Effector memory CD4-positive, alpha-beta T cell (primary cell): Measurements from ENCODE around the gene NXPH4.
A peak's percentile ranks its signal among the peaks of the same experiment; 100 is the strongest.

Experiments
- DNase-seq, 3 donors: peaks; one replicate each; pipeline ENCODE4 v3.0.0-alpha.2; 2020
- H3K27ac ChIP-seq: 2 replicates; pipeline ENCODE4 v1.7.0; 2013; ENCODE audit warnings: mild to moderate bottlenecking, low read length, moderate library complexity; ENCODE audit not compliant: insufficient read depth, poor library complexity, severe bottlenecking
- H3K27me3 ChIP-seq: replicated peaks from 2 replicates; pipeline ENCODE4 v1.7.0; 2013; ENCODE audit warnings: mild to moderate bottlenecking, low read length; ENCODE audit not compliant: insufficient read depth, control insufficient read depth, poor library complexity, severe bottlenecking
- H3K36me3 ChIP-seq: 2 replicates; pipeline ENCODE4 v1.7.0; 2013; ENCODE audit warnings: mild to moderate bottlenecking, low read length, moderate library complexity; ENCODE audit not compliant: control insufficient read depth, insufficient read depth
- H3K4me1 ChIP-seq: 2 replicates; pipeline ENCODE4 v1.7.0; 2013; ENCODE audit warnings: low read length, mild to moderate bottlenecking; ENCODE audit not compliant: control insufficient read depth, insufficient read depth, poor library complexity, severe bottlenecking
- H3K4me3 ChIP-seq: 2 replicates; pipeline ENCODE4 v1.7.0; 2013; ENCODE audit warnings: low read length, low read depth, mild to moderate bottlenecking; ENCODE audit not compliant: insufficient read depth, poor library complexity, severe bottlenecking
- H3K9me3 ChIP-seq: 2 replicates; pipeline ENCODE4 v1.7.0; 2013; ENCODE audit warnings: mild to moderate bottlenecking, low read length, moderate library complexity; ENCODE audit not compliant: control insufficient read depth

The NXPH4 gene

GRCh38 chr12:57236925-57237595 is 20.5 kb downstream of the NXPH4 start:
- no peaks in the 10 kb centered on the region for H3K9me3 ChIP-seq
- H3K4me3 ChIP-seq: no peak overlapping the region
- peaks cover 23% of the 10 kb centered on the region for H3K27me3 ChIP-seq
- peaks cover 23% of the 10 kb centered on the region for H3K36me3 ChIP-seq
- H3K27ac ChIP-seq: no peak overlapping the region
- peaks cover 55% of the 10 kb centered on the region for H3K4me1 ChIP-seq
- no peak for DNase-seq

- H3K9me3 ChIP-seq: no peaks in the 10 kb centered on the region
- peaks cover 27% of the 10 kb centered on the region for H3K27me3 ChIP-seq
- no peak overlapping the region for H3K4me3 ChIP-seq
- no peak overlapping the region for H3K27ac ChIP-seq
- DNase-seq: no peak
- peaks cover 18% of the 10 kb centered on the region for H3K36me3 ChIP-seq
- peaks cover 60% of the 10 kb centered on the region for H3K4me1 ChIP-seq
These were observed 21.0 kb downstream of the NXPH4 start for GRCh38 chr12:57237596-57237931.

- Histone ChIP-seq H3K4me3 (peak overlapping the region; percentile 83), H3K9me3 (no peaks in the 10 kb centered on the region), H3K27ac (no peak overlapping the region), H3K27me3 (peaks cover 33% of the 10 kb centered on the region), H3K36me3 (peaks cover 11% of the 10 kb centered on the region), H3K4me1 (peaks cover 66% of the 10 kb centered on the region)
- DNase-seq: no peak
These were observed 21.6 kb downstream of the NXPH4 start for GRCh38 chr12:57237932-57238853.

- H3K9me3 ChIP-seq: no peaks in the 10 kb centered on the region
- H3K4me3 ChIP-seq: peak overlapping the region; percentile 83
- peaks cover 74% of the 10 kb centered on the region for H3K4me1 ChIP-seq
- H3K36me3 ChIP-seq: peaks cover 3% of the 10 kb centered on the region
- H3K27me3 ChIP-seq: peaks cover 38% of the 10 kb centered on the region
- H3K27ac ChIP-seq: no peak overlapping the region
- peak; percentile 69 to 80 (median 77) for DNase-seq
These were observed 22.4 kb downstream of the NXPH4 start for GRCh38 chr12:57238854-57239554.

- DNase-seq: no peak
- Histone ChIP-seq H3K36me3 (no peaks in the 10 kb centered on the region), H3K9me3 (no peaks in the 10 kb centered on the region), H3K4me1 (peaks cover 74% of the 10 kb centered on the region), H3K4me3 (peak overlapping the region; percentile 83), H3K27ac (no peak overlapping the region), H3K27me3 (peaks cover 44% of the 10 kb centered on the region)
These were observed 23.0 kb downstream of the NXPH4 start for GRCh38 chr12:57239587-57240065.

- peak overlapping the region; percentile 83 for H3K4me3 ChIP-seq
- DNase-seq: peak; percentile 54 to 57 (median 56)
- peaks cover 72% of the 10 kb centered on the region for H3K4me1 ChIP-seq
- peaks cover 44% of the 10 kb centered on the region for H3K27me3 ChIP-seq
- no peaks in the 10 kb centered on the region for H3K9me3 ChIP-seq
- no peaks in the 10 kb centered on the region for H3K36me3 ChIP-seq
- no peak overlapping the region for H3K27ac ChIP-seq
These were observed 23.7 kb downstream of the NXPH4 start for GRCh38 chr12:57240066-57240921.

- Histone ChIP-seq H3K9me3 (no peaks in the 10 kb centered on the region), H3K4me1 (peaks cover 72% of the 10 kb centered on the region), H3K4me3 (peak overlapping the region; percentile 83), H3K36me3 (no peaks in the 10 kb centered on the region), H3K27me3 (peaks cover 44% of the 10 kb centered on the region), H3K27ac (no peak overlapping the region)
- DNase-seq: no peak
These were observed 24.4 kb downstream of the NXPH4 start for GRCh38 chr12:57240926-57241401.

GRCh38 chr12:57241402-57242310 is 25.1 kb downstream of the NXPH4 start:
- peaks cover 44% of the 10 kb centered on the region for H3K27me3 ChIP-seq
- no peak overlapping the region for H3K27ac ChIP-seq
- H3K36me3 ChIP-seq: no peaks in the 10 kb centered on the region
- no peak overlapping the region for H3K4me3 ChIP-seq
- DNase-seq: no peak
- H3K9me3 ChIP-seq: no peaks in the 10 kb centered on the region
- H3K4me1 ChIP-seq: peaks cover 70% of the 10 kb centered on the region
